Testis (tissue), 3 donors: Measurements from ENCODE around the gene EXOSC6. TPM values are rescaled to one million over a fixed set of nuclear protein-coding genes. Genes with fewer than 3 reads are reported as not detected.
A peak's percentile ranks its signal among the peaks of the same experiment; 100 is the strongest.
"Not testable (repeated sequence)": the region's sequence is repeated elsewhere in the genome, so short reads cannot be mapped to it uniquely, and the experiment has no call there.

Source experiments
- DNase-seq: peaks from one replicate; pipeline ENCODE4 v3.0.0-alpha.2; 2019
- H3K27ac ChIP-seq, 2 donors: fragments of 200-600 bp; sonication (generic); one replicate each; pipeline ENCODE4 v1.5.1; 2019
- H3K27me3 ChIP-seq: fragments of 200-600 bp; sonication (generic); one replicate; pipeline ENCODE4 v1.5.1; 2019
- H3K36me3 ChIP-seq: fragments of 200-600 bp; sonication (generic); one replicate; pipeline ENCODE4 v1.5.1; 2017; ENCODE audit warnings: low read depth; ENCODE audit errors: missing control alignments
- H3K4me1 ChIP-seq: fragments of 200-600 bp; sonication (generic); one replicate; pipeline ENCODE4 v1.5.1; 2019
- H3K4me3 ChIP-seq, 2 donors: fragments of 200-600 bp; sonication (generic); one replicate each; pipeline ENCODE4 v1.5.1; 2017 to 2019
- H3K9me3 ChIP-seq: fragments of 200-600 bp; sonication (generic); one replicate; pipeline ENCODE4 v1.5.1; 2017
- CTCF ChIP-seq, 3 experiments: fragments of 450-650 bp in 2 of 3; fragments of 200-600 bp in 1 of 3; sonication (generic) in 1 of 3; IDR thresholded peaks; one replicate each; pipeline ENCODE4 v1.5.1; 2016 to 2019; ENCODE audit warnings: antibody characterized with exemption in 3 of 3, mild to moderate bottlenecking in 2 of 3, moderate library complexity in 1 of 3
- POLR2A ChIP-seq: fragments of 450-650 bp; IDR thresholded peaks from one replicate; pipeline ENCODE4 v1.6.1; 2017; ENCODE audit warnings: antibody characterized with exemption, mild to moderate bottlenecking, moderate library complexity
- WGBS, 2 donors: methylation state at CpG; one replicate each; pipeline ENCODE4 v1.1.5; 2018; 5-methylcytosine and 5-hydroxymethylcytosine counted together
- intact Hi-C: fragments of 100-400 bp; cut with DNase I; formaldehyde crosslinking; loops from one replicate; pipeline ENCODE4 v1.15.1; 2023; ENCODE audit warnings: low total_unique reads
- polyA plus RNA-seq: library from polyadenylated mRNA; stranded (reverse); fragments of 350-450 nt; fragmentation: Illumina TruSeq; extraction: RNeasy Lipid Tissue Mini Kit (QIAGEN cat#74804); gene quantifications from one replicate; pipeline ENCODE4 v1.2.3, GENCODE V29; 2014; ENCODE audit warnings: low read depth, low replicate concordance; ENCODE audit not compliant: insufficient read depth
- total RNA-seq, 2 donors: library from RNA; depleted of rRNA; stranded (reverse); fragments of >200 nt; gene quantifications; one replicate each; pipeline ENCODE4 v1.2.3, GENCODE V29; 2016

The EXOSC6 gene
- total and polyA plus RNA-seq, 3 donors from 2014 or later = 9.4 to 38.6 (median 33.6) TPM

GRCh38 chr16:70267516-70267915 is 15.8 kb upstream of the EXOSC6 start:
- no peaks in the 10 kb centered on the region for H3K9me3 ChIP-seq
- DNase-seq = peak; percentile 52
- no peaks in the 10 kb centered on the region for H3K27me3 ChIP-seq
- 47 to 67% methylated on average over 6 of the region's 6 CpGs for WGBS, 2 donors
- H3K4me1 ChIP-seq = no peaks in the 10 kb centered on the region
- H3K4me3 ChIP-seq = no peak overlapping the region
- intact Hi-C loops = no loop called here
- TF ChIP-seq POLR2A (no peak), CTCF (IDR thresholded peaks at IDR 0.05) (peak in 2 of 3 experiments; percentile 54 to 59)
- H3K36me3 ChIP-seq = no peaks in the 10 kb centered on the region
- no peak overlapping the region for H3K27ac ChIP-seq

DNA sequence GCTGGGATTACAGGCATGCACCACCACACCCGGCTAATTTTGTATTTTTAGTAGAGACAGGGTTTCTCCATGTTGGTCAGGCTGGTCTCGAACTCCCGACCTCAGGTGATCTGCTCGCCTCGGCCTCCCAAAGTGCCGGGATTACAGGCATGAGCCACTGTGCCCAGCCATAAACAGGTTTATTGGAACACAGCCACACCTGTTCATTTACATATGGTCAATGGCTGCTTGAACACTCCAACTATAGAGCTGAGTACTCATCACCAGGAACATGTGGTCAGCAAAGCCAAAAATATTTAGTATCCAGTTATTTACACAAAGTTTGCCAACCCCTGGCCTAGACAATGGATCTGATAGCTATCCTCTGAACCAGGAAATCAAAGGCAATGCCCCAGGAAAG is 8.2 kb upstream of the EXOSC6 start:
- H3K4me3 ChIP-seq, H3K27me3 ChIP-seq, intact Hi-C loops, H3K9me3 ChIP-seq, H3K36me3 ChIP-seq, H3K27ac ChIP-seq, H3K4me1 ChIP-seq, DNase-seq: not testable (repeated sequence)
- WGBS, 2 donors = 96 to 98% methylated on average over 6 of the region's 6 CpGs

DNA sequence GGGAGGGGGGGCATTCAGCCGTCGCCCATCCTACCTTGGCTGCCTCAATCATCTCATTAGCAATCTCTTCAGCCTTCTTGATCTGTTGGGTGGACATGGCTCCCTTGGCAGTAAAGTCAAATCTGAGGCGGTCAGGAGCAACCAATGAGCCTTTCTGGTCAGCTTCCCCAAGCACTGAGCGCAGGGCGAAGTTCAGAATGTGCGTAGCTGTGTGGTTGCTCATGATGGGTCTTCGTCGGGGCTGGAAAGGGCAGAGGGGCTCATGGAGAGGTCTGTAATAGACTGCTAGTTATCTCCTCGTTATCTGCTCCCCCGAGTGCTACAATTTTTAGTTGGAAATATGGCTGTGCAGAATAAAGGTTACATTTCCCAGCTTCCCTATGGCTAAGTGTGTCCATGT is 7.2 kb upstream of the EXOSC6 start:
- TF ChIP-seq POLR2A (no peak), CTCF (IDR thresholded peaks at IDR 0.05) (no peak)
- intact Hi-C loops = no loop called here
- no peak overlapping the region for H3K4me3 ChIP-seq
- 96 to 97% methylated on average over 10 of the region's 10 CpGs for WGBS, 2 donors
- no peaks in the 10 kb centered on the region for H3K36me3 ChIP-seq
- no peaks in the 10 kb centered on the region for H3K27me3 ChIP-seq
- H3K27ac ChIP-seq = no peak overlapping the region
- H3K9me3 ChIP-seq = no peaks in the 10 kb centered on the region
- no peak for DNase-seq
- H3K4me1 ChIP-seq = no peaks in the 10 kb centered on the region

GRCh38 chr16:70258065-70258464 is 6.3 kb upstream of the EXOSC6 start:
- Histone ChIP-seq H3K36me3 (no peaks in the 10 kb centered on the region), H3K4me1 (no peaks in the 10 kb centered on the region), H3K27me3 (no peaks in the 10 kb centered on the region), H3K4me3 (no peak overlapping the region), H3K9me3 (no peaks in the 10 kb centered on the region), H3K27ac (no peak overlapping the region)
- 94 to 100% methylated on average over 8 to 14 of the region's 14 CpGs for WGBS, 2 donors
- DNase-seq = no peak
- no peak for TF ChIP-seq POLR2A
- TF ChIP-seq CTCF (IDR thresholded peaks at IDR 0.05) = no peak
- intact Hi-C loops = no loop called here

- Histone ChIP-seq H3K27ac (no peak overlapping the region), H3K27me3 (no peaks in the 10 kb centered on the region), H3K9me3 (no peaks in the 10 kb centered on the region), H3K4me3 (no peak overlapping the region), H3K4me1 (no peaks in the 10 kb centered on the region), H3K36me3 (no peaks in the 10 kb centered on the region)
- 56 to 61% methylated on average over 4 of the region's 4 CpGs for WGBS, 2 donors
- DNase-seq = no peak
- intact Hi-C loops = no loop called here
- no peak for TF ChIP-seq POLR2A
- TF ChIP-seq CTCF (IDR thresholded peaks at IDR 0.05) = no peak
These were observed 5.7 kb upstream of the EXOSC6 start for GRCh38 chr16:70257391-70257790.
